Stimulated activated CD4-positive, alpha-beta T cell treated with anti-CD3 and anti-CD28 coated beads, Interleukin-2, amount 100 ng/mL, for 24 hours (primary cell): ENCODE data around the gene TBXAS1.

Source experiments
- DNase-seq, 2 donors: peaks; one replicate each; pipeline ENCODE4 v3.0.0-alpha.2; 2020

The TBXAS1 gene

GRCh38 chr7:139949629-139950028 is 120.6 kb downstream of the TBXAS1 start:
- DNase-seq: no peak

GRCh38 chr7:139950881-139951525 is 121.9 kb downstream of the TBXAS1 start:
- no peak for DNase-seq

GRCh38 chr7:139953229-139953628 is 124.2 kb downstream of the TBXAS1 start:
- no peak for DNase-seq

GRCh38 chr7:139955109-139955820 is 126.2 kb downstream of the TBXAS1 start:
- no peak for DNase-seq

GRCh38 chr7:139958599-139959284 is 129.7 kb downstream of the TBXAS1 start:
- no peak for DNase-seq

GRCh38 chr7:139959285-139959628 is 130.2 kb downstream of the TBXAS1 start:
- DNase-seq: no peak

GRCh38 chr7:139959718-139960117 is 130.7 kb downstream of the TBXAS1 start:
- no peak for DNase-seq

- no peak for DNase-seq
Measured at GRCh38 chr7:139960157-139960556, 131.1 kb downstream of the TBXAS1 start.

GRCh38 chr7:139965942-139966628 is 137.0 kb downstream of the TBXAS1 start:
- no peak for DNase-seq

GRCh38 chr7:139966949-139967348 is 137.9 kb downstream of the TBXAS1 start:
- no peak for DNase-seq

GRCh38 chr7:139968931-139969330 is 139.9 kb downstream of the TBXAS1 start:
- no peak for DNase-seq

GRCh38 chr7:139972029-139972428 is 143.0 kb downstream of the TBXAS1 start:
- no peak for DNase-seq

GRCh38 chr7:139973101-139974050 is 144.3 kb downstream of the TBXAS1 start:
- no peak for DNase-seq

- DNase-seq: no peak
Measured at GRCh38 chr7:139974179-139974811, 145.2 kb downstream of the TBXAS1 start.

GRCh38 chr7:139976055-139976837 is 147.2 kb downstream of the TBXAS1 start:
- no peak for DNase-seq

- no peak for DNase-seq
Measured at GRCh38 chr7:139976838-139977656, 148.0 kb downstream of the TBXAS1 start.

GRCh38 chr7:139981511-139981895 is 152.4 kb downstream of the TBXAS1 start:
- no peak for DNase-seq

GRCh38 chr7:139982927-139983920 is 154.2 kb downstream of the TBXAS1 start:
- no peak for DNase-seq
